ENCODE data around the gene RAMACL. TPM values are rescaled to one million over a fixed set of nuclear protein-coding genes. Genes with fewer than 3 reads are reported as not detected.

The RAMACL gene
- total RNA-seq, 1 donor from 2014 or later: 6.6 TPM

DNA sequence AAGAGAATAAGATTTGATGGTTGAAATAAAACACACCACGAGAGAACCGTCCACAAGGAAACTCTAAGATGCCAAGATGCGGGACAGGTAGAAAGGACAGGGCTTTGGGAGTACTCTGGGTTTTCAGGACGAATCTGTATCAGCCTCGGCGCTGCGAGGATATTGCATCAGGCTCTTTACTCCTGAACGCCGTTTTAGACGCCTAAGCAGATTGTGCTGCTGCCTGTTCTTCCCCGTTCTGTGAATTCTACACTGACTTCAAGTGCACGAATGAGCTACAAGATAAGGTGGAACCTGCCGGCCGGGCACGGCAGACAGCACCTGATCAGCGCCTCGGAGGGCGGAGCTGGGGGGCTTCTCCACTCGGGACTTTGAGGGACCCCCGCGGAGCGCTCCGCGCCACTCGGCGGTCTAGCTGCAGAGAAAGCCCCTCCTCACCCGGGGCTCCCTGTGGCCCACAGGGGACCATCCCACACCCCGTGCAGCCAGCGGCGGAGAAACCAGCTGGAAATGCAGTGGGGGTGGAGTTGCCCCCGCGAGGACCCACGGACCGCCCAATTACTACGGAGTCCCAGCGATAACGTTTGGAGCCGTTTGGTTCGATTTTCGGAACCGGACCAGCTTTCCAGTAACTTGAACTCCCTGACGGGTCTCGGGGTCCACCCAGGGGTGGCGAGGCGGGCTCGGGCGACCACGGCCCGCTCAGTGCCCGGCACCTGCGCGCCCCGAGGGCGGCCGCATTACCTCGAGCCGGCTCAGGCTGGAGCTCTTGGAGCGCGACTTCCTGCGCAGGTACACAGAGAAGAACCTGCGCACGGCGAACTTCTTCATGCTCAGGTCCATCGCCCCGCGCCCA lies 39.9 kb upstream of the RAMACL start:
- DNase-seq (peak; percentile 64), ATAC-seq (peak in 1 of 2 donors; percentile 3)
- Histone ChIP-seq H3K4me3 (peak overlapping the region; percentile 82), H3K27me3 (ENCODE audit: low read depth) (no peaks in the 10 kb centered on the region), H3K27ac (peak overlapping the region; percentile 92), H3K36me3 (no peaks in the 10 kb centered on the region), H3K4me1 (peaks cover 54% of the 10 kb centered on the region), H3K9me3 (no peaks in the 10 kb centered on the region)
- intact Hi-C loops (cut with DNase I): loop anchor here (10.0 kb wide), 1 partner anchor 72 kb away; no protein-coding TSS in a partner anchor
- TF ChIP-seq, protein P1, sequence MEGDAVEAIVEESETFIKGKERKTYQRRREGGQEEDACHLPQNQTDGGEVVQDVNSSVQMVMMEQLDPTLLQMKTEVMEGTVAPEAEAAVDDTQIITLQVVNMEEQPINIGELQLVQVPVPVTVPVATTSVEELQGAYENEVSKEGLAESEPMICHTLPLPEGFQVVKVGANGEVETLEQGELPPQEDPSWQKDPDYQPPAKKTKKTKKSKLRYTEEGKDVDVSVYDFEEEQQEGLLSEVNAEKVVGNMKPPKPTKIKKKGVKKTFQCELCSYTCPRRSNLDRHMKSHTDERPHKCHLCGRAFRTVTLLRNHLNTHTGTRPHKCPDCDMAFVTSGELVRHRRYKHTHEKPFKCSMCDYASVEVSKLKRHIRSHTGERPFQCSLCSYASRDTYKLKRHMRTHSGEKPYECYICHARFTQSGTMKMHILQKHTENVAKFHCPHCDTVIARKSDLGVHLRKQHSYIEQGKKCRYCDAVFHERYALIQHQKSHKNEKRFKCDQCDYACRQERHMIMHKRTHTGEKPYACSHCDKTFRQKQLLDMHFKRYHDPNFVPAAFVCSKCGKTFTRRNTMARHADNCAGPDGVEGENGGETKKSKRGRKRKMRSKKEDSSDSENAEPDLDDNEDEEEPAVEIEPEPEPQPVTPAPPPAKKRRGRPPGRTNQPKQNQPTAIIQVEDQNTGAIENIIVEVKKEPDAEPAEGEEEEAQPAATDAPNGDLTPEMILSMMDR (IDR thresholded peaks at IDR 0.05): no peak

GRCh38 chr6:166625356-166625755 lies 38.9 kb upstream of the RAMACL start:
- intact Hi-C loops (cut with DNase I): loop anchor here (10.0 kb wide), 1 partner anchor 71 kb away; no protein-coding TSS in a partner anchor

DNA sequence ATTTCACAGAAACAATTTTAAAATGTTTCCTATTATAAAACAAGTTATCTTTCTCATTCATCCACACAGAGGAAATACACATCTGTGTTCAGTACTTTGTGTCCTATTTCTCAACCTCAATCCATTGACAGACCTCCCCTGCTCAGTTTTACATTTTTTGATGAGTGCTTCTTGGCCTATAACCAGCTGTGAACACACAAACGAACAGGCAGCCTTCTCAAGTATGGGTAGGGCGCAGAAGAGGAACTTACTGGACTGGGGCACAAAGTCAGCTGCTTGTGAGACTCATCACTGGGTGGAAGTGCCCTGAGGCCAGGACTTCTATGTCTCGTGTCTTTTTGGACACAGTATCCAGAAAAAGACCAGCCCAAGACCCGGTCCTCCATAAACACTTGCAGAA lies 37.8 kb upstream of the RAMACL start:
- intact Hi-C loops (cut with DNase I): loop anchor here (10.0 kb wide), 1 partner anchor 69 kb away; no protein-coding TSS in a partner anchor
- H3K4me3 ChIP-seq: peak overlapping the region; percentile 1
- no peaks in the 10 kb centered on the region for H3K27me3 ChIP-seq (ENCODE audit: low read depth)
- peak overlapping the region; percentile 76 for H3K27ac ChIP-seq
- ATAC-seq (peak; percentile 13 to 41), DNase-seq (peak; percentile 70)
- peaks cover 68% of the 10 kb centered on the region for H3K4me1 ChIP-seq
- no peaks in the 10 kb centered on the region for H3K36me3 ChIP-seq
- no peaks in the 10 kb centered on the region for H3K9me3 ChIP-seq
- TF ChIP-seq, protein P1 (IDR thresholded peaks at IDR 0.05): no peak

More at GRCh38 chr6:166625356-166625755, 38.9 kb upstream of the RAMACL start:
- H3K27ac ChIP-seq: peak overlapping the region; percentile 92
- H3K36me3 ChIP-seq: no peaks in the 10 kb centered on the region
- ATAC-seq (no peak), DNase-seq (no peak)
- peak overlapping the region; percentile 82 for H3K4me3 ChIP-seq
- no peaks in the 10 kb centered on the region for H3K9me3 ChIP-seq
- no peaks in the 10 kb centered on the region for H3K27me3 ChIP-seq (ENCODE audit: low read depth)
- TF ChIP-seq, protein P1 (IDR thresholded peaks at IDR 0.05): no peak
- H3K4me1 ChIP-seq: peaks cover 59% of the 10 kb centered on the region

DNA sequence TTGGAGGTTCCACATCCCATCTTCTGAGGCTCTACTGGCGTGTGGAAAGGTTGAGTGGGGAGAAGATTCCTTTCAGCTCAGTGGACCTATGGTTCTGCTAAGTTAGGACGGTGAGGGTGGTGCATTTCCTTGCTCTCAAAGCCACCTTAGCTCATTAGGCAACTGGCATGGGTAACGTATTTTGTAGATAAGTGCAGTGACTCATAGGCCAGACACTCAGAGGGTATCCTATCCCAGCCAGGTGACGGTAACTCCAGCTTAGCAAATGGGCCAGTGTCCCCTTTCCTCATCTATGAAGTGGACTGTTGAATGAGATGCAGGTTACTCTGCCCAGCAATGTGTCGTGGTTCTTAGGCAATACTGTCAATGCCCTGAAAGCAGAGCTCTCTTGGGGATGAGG lies 36.8 kb upstream of the RAMACL start:
- ATAC-seq: peak; percentile 0 to 24

DNA sequence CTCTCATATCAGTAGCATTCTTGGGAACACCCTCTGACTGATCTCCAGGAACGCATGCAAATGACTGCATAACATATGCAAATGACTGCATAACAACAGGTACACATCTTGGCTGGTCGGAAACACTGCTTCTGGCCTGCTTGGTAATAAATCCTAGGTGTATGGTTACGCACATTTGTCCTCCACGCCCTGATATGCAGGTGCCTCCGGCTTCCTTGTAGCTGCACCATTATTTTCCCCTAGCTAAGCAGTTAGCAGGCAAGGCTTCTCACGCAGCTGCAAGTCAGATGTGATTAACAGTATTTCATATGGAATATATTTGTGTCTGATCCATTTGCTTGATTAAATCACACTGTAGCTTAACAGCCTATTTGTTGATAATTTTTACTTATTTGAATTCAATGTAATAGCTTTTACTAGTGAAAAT lies 34.6 kb upstream of the RAMACL start:
- Histone ChIP-seq H3K4me3 (no peak overlapping the region), H3K9me3 (no peaks in the 10 kb centered on the region), H3K27ac (peak overlapping the region; percentile 74), H3K4me1 (peaks cover 88% of the 10 kb centered on the region), H3K27me3 (ENCODE audit: low read depth) (no peaks in the 10 kb centered on the region), H3K36me3 (peaks cover 16% of the 10 kb centered on the region)
- intact Hi-C loops (cut with DNase I): loop anchor here (10.0 kb wide), 1 partner anchor 66 kb away; no protein-coding TSS in a partner anchor
- DNase-seq (no peak), ATAC-seq (no peak)
- TF ChIP-seq, protein P1 (IDR thresholded peaks at IDR 0.05): no peak

More for the DNA sequence above, 36.8 kb upstream of the RAMACL start:
- H3K27me3 ChIP-seq (ENCODE audit: low read depth): no peaks in the 10 kb centered on the region
- TF ChIP-seq, protein P1 (IDR thresholded peaks at IDR 0.05): no peak
- intact Hi-C loops (cut with DNase I): loop anchor here (10.0 kb wide), 1 partner anchor 69 kb away; no protein-coding TSS in a partner anchor
- no peaks in the 10 kb centered on the region for H3K9me3 ChIP-seq
- H3K36me3 ChIP-seq: peaks cover 5% of the 10 kb centered on the region
- peak overlapping the region; percentile 76 for H3K27ac ChIP-seq
- DNase-seq: no peak
- H3K4me1 ChIP-seq: peaks cover 70% of the 10 kb centered on the region
- H3K4me3 ChIP-seq: peak overlapping the region; percentile 5
